PC-3 (cell line): ENCODE data around the gene EP400. TPM values are rescaled to one million over a fixed set of nuclear protein-coding genes. Genes with fewer than 3 reads are reported as not detected.
"Not testable (repeated sequence)": the region's sequence is repeated elsewhere in the genome, so short reads cannot be mapped to it uniquely, and the experiment has no call there.

ENCODE experiments used
- ATAC-seq: fragments of 200-7000 bp; cut with Tn5 transposase; 2 replicates; pipeline ENCODE4 v1.9.1; 2020; ENCODE audit warnings: mild to moderate bottlenecking, moderate library complexity
- BruUV-seq: library from RNA; stranded (reverse); fragments of 400-500 nt; replicated peaks from 2 replicates; lab custom pipeline; 2021; lab: Mats Ljungman, UMichigan
- CTCF ChIA-PET: fragments of 300-600 bp; sonication (Branson Sonifier 250); formaldehyde crosslinking; loops from one replicate; lab custom pipeline; 2022; ENCODE audit warnings: antibody characterized with exemption; lab: Charles Lee
- POLR2A ChIA-PET: fragments of 300-600 bp; sonication (Branson Sonifier 250); formaldehyde crosslinking; loops from one replicate; lab custom pipeline; 2022; ENCODE audit warnings: antibody characterized with exemption; ENCODE audit not compliant: unreplicated experiment; lab: Charles Lee
- DNase-seq: peaks from one replicate; pipeline ENCODE4 v3.0.0-alpha.2; 2015
- H2AFZ ChIP-seq: fragments of 300-600 bp; sonication (generic); 2 replicates; pipeline ENCODE4 v1.6.0; 2016; ENCODE audit warnings: antibody characterized with exemption, low read length
- H3F3A ChIP-seq: fragments of 300-600 bp; sonication (generic); one replicate; pipeline ENCODE4 v1.6.0; 2017; ENCODE audit warnings: antibody characterized with exemption, low read length, control low read depth, mild to moderate bottlenecking; ENCODE audit not compliant: unreplicated experiment
- H3K27ac ChIP-seq: fragments of 300-600 bp; sonication (generic); 2 replicates; pipeline ENCODE4 v1.5.1; 2016; ENCODE audit warnings: mild to moderate bottlenecking, low read length
- H3K27me3 ChIP-seq: fragments of 300-600 bp; sonication (generic); 2 replicates; pipeline ENCODE4 v1.6.1; 2016; ENCODE audit warnings: low read length, mixed read lengths
- H3K36me3 ChIP-seq: fragments of 300-600 bp; sonication (generic); 2 replicates; pipeline ENCODE4 v1.6.1; 2016; ENCODE audit warnings: low read depth, mixed run types, low read length, mixed read lengths
- H3K4me1 ChIP-seq: fragments of 300-600 bp; sonication (generic); 2 replicates; pipeline ENCODE4 v1.5.1; 2016; ENCODE audit warnings: low read length; ENCODE audit not compliant: insufficient read depth
- H3K4me2 ChIP-seq: fragments of 300-600 bp; sonication (generic); 2 replicates; pipeline ENCODE4 v1.6.0; 2016; ENCODE audit warnings: low read length
- H3K4me3 ChIP-seq: fragments of 300-600 bp; sonication (generic); 2 replicates; pipeline ENCODE4 v1.5.1; 2016; ENCODE audit warnings: mild to moderate bottlenecking, low read length, mixed read lengths
- H3K79me2 ChIP-seq: fragments of 300-600 bp; sonication (generic); 2 replicates; pipeline ENCODE4 v1.6.1; 2017; ENCODE audit warnings: low read length, mixed read lengths
- H3K9ac ChIP-seq: fragments of 300-600 bp; sonication (generic); 2 replicates; pipeline ENCODE4 v1.6.0; 2016; ENCODE audit warnings: mild to moderate bottlenecking, low read length
- H3K9me2 ChIP-seq: fragments of 300-600 bp; sonication (generic); replicated peaks from 2 replicates; pipeline ENCODE4 v1.6.1; 2016; ENCODE audit warnings: mixed run types, low read length, mixed read lengths
- H3K9me3 ChIP-seq: fragments of 300-600 bp; sonication (generic); 2 replicates; pipeline ENCODE4 v1.6.1; 2016; ENCODE audit warnings: low read length, mixed read lengths
- H4K20me1 ChIP-seq: fragments of 300-600 bp; sonication (generic); 2 replicates; pipeline ENCODE4 v1.6.1; 2016; ENCODE audit warnings: low read length, mixed read lengths
- CTCF ChIP-seq: fragments of 300-600 bp; sonication (generic); conservative IDR thresholded peaks from 2 replicates; pipeline ENCODE4 v1.5.1; 2017; ENCODE audit warnings: antibody characterized with exemption, low read depth, mild to moderate bottlenecking, low read length
- EZH2 ChIP-seq: fragments of 300-600 bp; sonication (generic); IDR thresholded peaks from one replicate; pipeline ENCODE4 v1.6.1; 2017; ENCODE audit warnings: antibody characterized with exemption, mild to moderate bottlenecking, low read length; ENCODE audit not compliant: unreplicated experiment
- EZH2phosphoT487 ChIP-seq: fragments of 300-600 bp; sonication (generic); IDR thresholded peaks from 2 replicates; pipeline ENCODE4 v1.6.1; 2018; ENCODE audit warnings: mild to moderate bottlenecking, antibody characterized with exemption, low read length, borderline replicate concordance
- intact Hi-C: fragments of 100-400 bp; cut with micrococcal nuclease; formaldehyde crosslinking; loops from 2 replicates; pipeline ENCODE4 v1.9.0; 2023
- total RNA-seq: library from RNA; depleted of rRNA; stranded (reverse); fragments of >200 nt; gene quantifications from 2 replicates; pipeline ENCODE4 v1.2.3, GENCODE V29; 2014

Gene EP400
- total RNA-seq, 1 experiment from 2014 or later = 20.2 TPM

DNA sequence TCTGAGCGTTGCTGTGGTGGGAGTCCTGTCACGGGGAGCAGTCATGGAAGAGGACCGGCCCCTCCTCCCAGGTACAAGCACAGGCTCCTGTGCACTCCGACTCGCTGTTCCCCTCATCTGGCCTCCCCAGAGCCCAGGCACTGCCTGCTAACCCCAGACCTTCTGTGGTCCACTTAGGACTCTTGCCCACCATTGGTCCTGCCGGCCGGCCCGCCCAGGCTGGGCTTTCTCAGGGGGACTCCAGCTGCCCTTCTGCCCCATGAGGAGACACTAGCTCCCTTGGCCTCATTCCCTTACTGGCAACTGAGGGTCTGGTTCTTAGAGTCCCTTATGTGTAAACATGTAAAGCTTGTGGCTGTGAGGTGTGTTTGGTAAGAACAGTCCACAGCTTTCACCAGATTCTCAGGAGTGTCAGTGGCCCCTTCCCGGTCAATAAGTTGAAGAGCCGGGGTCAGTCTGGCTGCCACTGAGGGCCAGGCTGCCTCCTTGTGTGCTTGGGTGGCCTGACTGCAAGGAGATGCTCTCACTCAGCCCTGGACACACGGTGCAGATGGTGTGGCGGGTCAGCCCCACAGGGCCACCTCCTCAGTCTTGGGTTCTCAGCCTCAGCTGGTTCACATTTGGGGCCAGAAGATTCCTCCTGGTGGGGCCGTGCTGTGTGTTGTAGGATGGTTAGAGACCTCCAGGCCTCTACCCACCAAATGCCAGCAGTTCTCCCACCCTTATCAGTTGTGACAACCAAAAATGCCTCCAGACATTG is 150.7 kb downstream of the EP400 start:
- DNase-seq (no peak), ATAC-seq (no peak)
- CTCF ChIA-PET = no interaction called here
- TF ChIP-seq EZH2 (no peak), CTCF (no peak), EZH2phosphoT487 (no peak)
- H3K27me3 ChIP-seq = no peaks in the 10 kb centered on the region
- H3K9me2 ChIP-seq = no peaks in the 10 kb centered on the region
- H3K4me2 ChIP-seq = no peak overlapping the region
- H3K9me3 ChIP-seq = no peaks in the 10 kb centered on the region
- no peaks in the 10 kb centered on the region; the same call in 1 of the 2 replicates for H3K4me1 ChIP-seq
- 0 out of 2 replicates have a peak, but pooled peaks cover 7% of the 10 kb centered on the region for H4K20me1 ChIP-seq
- no peak overlapping the region for H3K4me3 ChIP-seq
- peaks cover 19% of the 10 kb centered on the region for H3K36me3 ChIP-seq
- H3K9ac ChIP-seq = no peak overlapping the region
- H3K27ac ChIP-seq = no peak overlapping the region
- H3F3A ChIP-seq = no peaks in the 10 kb centered on the region
- intact Hi-C loops = no loop called here
- no TSS peak for BruUV-seq
- H3K79me2 ChIP-seq = peaks cover 18% of the 10 kb centered on the region; the same call in 1 of the 2 replicates
- POLR2A ChIA-PET = no interaction called here
- H2AFZ ChIP-seq = no peak overlapping the region

DNA sequence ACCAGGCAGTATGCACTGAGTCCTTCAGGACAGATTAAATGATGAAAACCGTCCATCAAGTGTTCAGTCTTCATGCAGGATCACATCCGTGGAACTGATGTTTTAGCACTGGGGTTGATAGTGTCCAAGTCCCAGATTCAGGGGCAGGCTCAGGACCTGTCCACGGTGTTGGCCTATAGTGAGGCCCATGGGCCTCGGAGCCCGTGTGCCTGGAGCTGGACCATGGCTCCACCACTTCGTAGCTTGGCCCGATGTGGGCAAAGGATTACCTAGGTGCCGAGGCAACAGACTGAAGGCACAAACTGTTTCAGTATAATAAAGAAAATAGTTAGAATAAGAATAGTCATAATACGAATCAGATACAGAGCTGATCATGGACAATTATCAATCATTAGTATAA is 152.6 kb downstream of the EP400 start:
- Histone ChIP-seq H3K4me2 (no peak overlapping the region), H4K20me1 (0 out of 2 replicates have a peak, but pooled peaks cover 7% of the 10 kb centered on the region), H3K4me1 (peaks cover 12% of the 10 kb centered on the region), H3K79me2 (peaks cover 15% of the 10 kb centered on the region; the same call in 1 of the 2 replicates), H3K4me3 (no peak overlapping the region), H3K27ac (no peak overlapping the region), H3K36me3 (peaks cover 14% of the 10 kb centered on the region), H3K27me3 (no peaks in the 10 kb centered on the region), H2AFZ (no peak overlapping the region), H3K9ac (no peak overlapping the region), H3K9me3 (no peaks in the 10 kb centered on the region), H3K9me2 (no peaks in the 10 kb centered on the region), H3F3A (peaks cover 7% of the 10 kb centered on the region)
- ATAC-seq = no peak
- intact Hi-C loops = no loop called here
- TF ChIP-seq EZH2phosphoT487 = no peak
- no peak for TF ChIP-seq EZH2
- TF ChIP-seq CTCF = no peak
- CTCF ChIA-PET = interaction anchor here (0.5 kb wide), 1 partner anchor 78 kb away, joined by 4 read pairs; no protein-coding TSS in a partner anchor
- POLR2A ChIA-PET = no interaction called here
- DNase-seq = no peak
- BruUV-seq = no TSS peak

GRCh38 chr12:132103072-132103471 is 153.3 kb downstream of the EP400 start:
- Histone ChIP-seq H3K4me1 (peaks cover 20% of the 10 kb centered on the region), H3K36me3 (peaks cover 18% of the 10 kb centered on the region), H3K79me2 (peaks cover 12% of the 10 kb centered on the region; the same call in 1 of the 2 replicates), H4K20me1 (peaks cover 11% of the 10 kb centered on the region; the same call in 1 of the 2 replicates)
- ATAC-seq, H3K9ac ChIP-seq, H2AFZ ChIP-seq, CTCF ChIA-PET, DNase-seq, H3K4me3 ChIP-seq, H3K27me3 ChIP-seq, H3K27ac ChIP-seq, H3F3A ChIP-seq, H3K4me2 ChIP-seq, H3K9me2 ChIP-seq, POLR2A ChIA-PET, H3K9me3 ChIP-seq, BruUV-seq, intact Hi-C loops: not testable (repeated sequence)
